HepG2 (cell line): ENCODE data around the gene TRPM1. TPM values are rescaled to one million over a fixed set of nuclear protein-coding genes. Genes with fewer than 3 reads are reported as not detected.

Experiments used
- ATAC-seq: fragments of 200-7000 bp; cut with Tn5 transposase; 3 replicates; pipeline ENCODE4 v1.9.1; 2020; ENCODE audit warnings: mild to moderate bottlenecking, moderate library complexity
- BruUV-seq: library from RNA; stranded (reverse); fragments of 400-500 nt; replicated peaks from 2 replicates; lab custom pipeline; 2021; lab: Mats Ljungman, UMichigan
- CTCF ChIA-PET: fragments of 300-600 bp; formaldehyde crosslinking; extraction: SDS; loops from one replicate; lab custom pipeline; 2021; ENCODE audit warnings: low total read pairs, inconsistent platforms, low intra/inter-chr PET ratio; lab: Yijun Ruan, JAX
- POLR2A ChIA-PET: fragments of 350-600 bp; sonication (Branson Sonifier 250); formaldehyde crosslinking; loops from one replicate; lab custom pipeline; 2020; ENCODE audit warnings: antibody characterized with exemption, inconsistent platforms; lab: Yijun Ruan, JAX
- DNase-seq: peaks from one replicate; pipeline ENCODE4 v3.0.0-alpha.2; 2015; ENCODE audit warnings: low spot score
- FAIRE-seq: peaks from 3 replicates; lab custom pipeline; 2011; peaks lifted over from hg19 to GRCh38; lab: Jason Lieb, UNC
- H2AFZ ChIP-seq: one replicate; pipeline ENCODE4 v1.6.1; 2011; ENCODE audit warnings: low read length, inconsistent platforms
- H3K27ac ChIP-seq: fragments of 300-600 bp; 3 replicates; pipeline ENCODE4 v1.8.0; 2011; ENCODE audit warnings: mixed run types, mild to moderate bottlenecking, mixed read lengths, low read length, inconsistent platforms; ENCODE audit not compliant: insufficient read depth; ENCODE audit errors: extremely low read length
- H3K27me3 ChIP-seq, 2 experiments: fragments of 200-600 bp in 1 of 2; 2 replicates in 1 of 2; 3 replicates in 1 of 2; pipeline versions ENCODE4 v1.6.0 to v1.8.0; 2011; ENCODE audit warnings: low read length in 2 of 2, mild to moderate bottlenecking in 2 of 2, moderate library complexity in 2 of 2, inconsistent platforms in 1 of 2; ENCODE audit not compliant: insufficient read depth in 2 of 2, control insufficient read depth in 1 of 2
- H3K36me3 ChIP-seq, 2 experiments: fragments of 200-600 bp in 1 of 2; replicated peaks in 1 of 2; 2 replicates in 1 of 2; 3 replicates in 1 of 2; pipeline versions ENCODE4 v1.5.1 to v1.8.0; 2011; ENCODE audit warnings: low read length in 2 of 2, inconsistent platforms in 1 of 2; ENCODE audit not compliant: insufficient read depth in 2 of 2, control insufficient read depth in 1 of 2
- H3K4me1 ChIP-seq: 2 replicates; pipeline ENCODE4 v1.5.1; 2012; ENCODE audit warnings: low read length, inconsistent platforms; ENCODE audit not compliant: insufficient read depth
- H3K4me2 ChIP-seq: 2 replicates; pipeline ENCODE4 v1.6.0; 2011; ENCODE audit warnings: low read depth, low read length, inconsistent platforms
- H3K4me3 ChIP-seq, 3 experiments: fragments of 200-600 bp in 1 of 3; sonication (generic), shearing (Covaris generic) in 1 of 3; replicated peaks in 1 of 3; 2 replicates each; pipeline ENCODE4 v1.5.1; 2011 to 2016; ENCODE audit warnings: low read length in 3 of 3, inconsistent platforms in 2 of 3, low read depth in 2 of 3, mild to moderate bottlenecking in 2 of 3, control low read depth in 1 of 3, mixed read lengths in 1 of 3; ENCODE audit not compliant: insufficient read depth in 1 of 3
- H3K79me2 ChIP-seq: one replicate; pipeline ENCODE4 v1.6.1; 2011; ENCODE audit warnings: low read length, inconsistent platforms; ENCODE audit not compliant: insufficient read depth
- H3K9ac ChIP-seq: 2 replicates; pipeline ENCODE4 v1.6.0; 2011; ENCODE audit warnings: mild to moderate bottlenecking, low read depth, low read length, inconsistent platforms; ENCODE audit not compliant: insufficient read depth
- H3K9me3 ChIP-seq: 2 replicates; pipeline ENCODE4 v1.5.1; 2012; ENCODE audit warnings: mild to moderate bottlenecking, low read length
- H4K20me1 ChIP-seq: 2 replicates; pipeline ENCODE4 v1.6.0; 2011; ENCODE audit warnings: inconsistent platforms, mild to moderate bottlenecking, low read length, moderate library complexity; ENCODE audit not compliant: insufficient read depth
- HOXA7 ChIP-seq: sonication (generic); formaldehyde crosslinking; IDR thresholded peaks from 2 replicates; pipeline ENCODE4 v1.8.1; 2022; ENCODE audit warnings: mild to moderate bottlenecking, missing genetic modification reagents, moderate library complexity
- KLF13 ChIP-seq: sonication (generic); formaldehyde crosslinking; IDR thresholded peaks from 2 replicates; pipeline ENCODE4 v1.4.0; 2020; ENCODE audit warnings: mild to moderate bottlenecking, missing genetic modification reagents
- NFE2L1 ChIP-seq: sonication (generic); formaldehyde crosslinking; IDR thresholded peaks from 2 replicates; pipeline ENCODE4 v1.4.0; 2020; ENCODE audit warnings: missing genetic modification reagents, mild to moderate bottlenecking, borderline replicate concordance
- ZEB1 ChIP-seq: IDR thresholded peaks from 2 replicates; pipeline ENCODE4 v1.6.1; 2012; ENCODE audit warnings: mild to moderate bottlenecking, low read depth, inconsistent platforms; ENCODE audit not compliant: insufficient replicate concordance
- ZNF331 ChIP-seq: sonication (generic); formaldehyde crosslinking; IDR thresholded peaks from 2 replicates; pipeline ENCODE4 v1.4.0; 2020; ENCODE audit warnings: missing genetic modification reagents
- ZNF512 ChIP-seq: sonication (generic); formaldehyde crosslinking; IDR thresholded peaks from 2 replicates; pipeline ENCODE4 v1.4.0; 2020; ENCODE audit warnings: mild to moderate bottlenecking, missing genetic modification reagents
- ZNF766 ChIP-seq: sonication (generic); formaldehyde crosslinking; IDR thresholded peaks from 2 replicates; pipeline ENCODE4 v1.5.0; 2020; ENCODE audit warnings: missing genetic modification reagents, borderline replicate concordance
- ZNF790 ChIP-seq: sonication (generic); formaldehyde crosslinking; IDR thresholded peaks from 2 replicates; pipeline ENCODE4 v1.8.0; 2022; ENCODE audit warnings: missing genetic modification reagents, mild to moderate bottlenecking, borderline replicate concordance
- ZNF816 ChIP-seq: sonication (generic); formaldehyde crosslinking; IDR thresholded peaks from 2 replicates; pipeline ENCODE4 v1.8.0; 2022; ENCODE audit warnings: missing genetic modification reagents, mild to moderate bottlenecking, borderline replicate concordance
- WGBS: methylation state at CpG from one replicate; pipeline ENCODE4 v1.1.6; 2017; ENCODE audit warnings: low lambda C conversion rate; 5-methylcytosine and 5-hydroxymethylcytosine counted together
- in situ Hi-C: cut with HindIII; loops from 2 replicates; pipeline ENCODE4 v1.10.0; 2017; ENCODE audit warnings: low pct_unique_long_range_greater_than_20kb; ENCODE audit not compliant: extremely low pct_ligation_motif_present
- intact Hi-C: fragments of 100-400 bp; cut with micrococcal nuclease; formaldehyde crosslinking; loops from one replicate; pipeline ENCODE4 v1.10.0; 2022; ENCODE audit not compliant: unreplicated experiment
- polyA plus RNA-seq, 8 experiments: library from polyadenylated mRNA; depleted of rRNA in 3 of 8; stranded (reverse) in 7 of 8; unstranded in 1 of 8; fragments of >200 nt; fragmentation: Illumina TruSeq in 4 of 8; extraction: Trizol in 4 of 8; gene quantifications; 2 replicates each; pipeline versions ENCODE4 v1.2.1 to v1.2.3, GENCODE V29; 2011 to 2016; ENCODE audit warnings: low read depth in 4 of 8, missing spikeins in 1 of 8, mixed read lengths in 1 of 8; ENCODE audit not compliant: insufficient read depth in 1 of 8
- total RNA-seq, 5 experiments: library from RNA; depleted of rRNA; stranded (reverse); fragments of >200 nt; fragmentation: Illumina TruSeq; extraction: Trizol; gene quantifications; 2 replicates each; pipeline ENCODE4 v1.2.3, GENCODE V29; 2016; ENCODE audit warnings: low read depth in 1 of 5

Gene TRPM1
- total and polyA plus RNA-seq, 2 of the 13 experiments (the other 11 are each of a cell fraction or from before 2014, with no cell fraction given) = not detected

GRCh38 chr15:31111091-31111647, 9.6 kb upstream of the TRPM1 start:
- Histone ChIP-seq H3K4me3 (no peak overlapping the region), H2AFZ (no peak overlapping the region), H3K27ac (no peak overlapping the region), H3K79me2 (no peaks in the 10 kb centered on the region), H3K4me2 (no peak overlapping the region), H3K9me3 (no peaks in the 10 kb centered on the region), H3K27me3 (peaks cover 0 to 4% of the 10 kb centered on the region in 2 experiments; a peak in 1 of 5 replicates), H3K9ac (no peak overlapping the region), H4K20me1 (no peaks in the 10 kb centered on the region), H3K4me1 (no peaks in the 10 kb centered on the region), H3K36me3 (no peaks in the 10 kb centered on the region)
- DNase-seq (no peak), ATAC-seq (no peak), FAIRE-seq (no peak)
- POLR2A ChIA-PET = no interaction called here
- CTCF ChIA-PET = no interaction called here
- TF ChIP-seq ZNF766 (CRISPR knock-in tag) (no peak), ZNF790 (CRISPR knock-in tag) (no peak), HOXA7 (CRISPR knock-in tag) (no peak), ZEB1 (no peak), ZNF331 (CRISPR knock-in tag) (no peak), KLF13 (CRISPR knock-in tag) (no peak), NFE2L1 (CRISPR knock-in tag) (no peak), ZNF512 (CRISPR knock-in tag) (no peak), ZNF816 (no peak)
- intact Hi-C loops (no loop called here), in situ Hi-C loops (no loop called here)
- whole genome bisulfite sequencing = 42% methylated on average over 5 of the region's 5 CpGs
- BruUV-seq = no TSS peak
